Common myeloid progenitor, CD34-positive (primary cell): Measurements from ENCODE around the gene FRMPD1.
A peak's percentile ranks its signal among the peaks of the same experiment; 100 is the strongest.

Experiments used
- CTCF ChIA-PET: fragments of 350-600 bp; sonication (Branson Sonifier 250); formaldehyde crosslinking; loops from one replicate; lab custom pipeline; 2021; ENCODE audit warnings: antibody characterized with exemption; lab: Charles Lee
- POLR2A ChIA-PET: fragments of 350-600 bp; sonication (Branson Sonifier 250); formaldehyde crosslinking; loops from one replicate; lab custom pipeline; 2021; ENCODE audit warnings: antibody characterized with exemption; lab: Charles Lee
- DNase-seq, 3 donors: peaks; one replicate each; pipeline versions ENCODE4 v3.0.0 to v3.0.0-alpha.2; 2013
- H3K27ac ChIP-seq, 2 experiments: 1 replicate in 1 of 2; 2 replicates in 1 of 2; pipeline ENCODE4 v1.7.0; 2013; ENCODE audit warnings: inconsistent platforms in 2 of 2, low read length in 2 of 2, mild to moderate bottlenecking in 2 of 2, low read depth in 1 of 2, moderate library complexity in 1 of 2; ENCODE audit not compliant: severe bottlenecking in 2 of 2, insufficient read depth in 1 of 2, poor library complexity in 1 of 2
- H3K27me3 ChIP-seq, 5 experiments: replicated peaks in 2 of 5; 1 replicate in 3 of 5; 2 replicates in 2 of 5; pipeline versions ENCODE4 v1.6.1 to v1.7.0; 2013; ENCODE audit warnings: low read length in 4 of 5, mild to moderate bottlenecking in 2 of 5, moderate library complexity in 2 of 5, inconsistent platforms in 1 of 5; ENCODE audit not compliant: insufficient read depth in 5 of 5, control insufficient read depth in 4 of 5
- H3K36me3 ChIP-seq, 4 experiments: 1 replicate in 2 of 4; 2 replicates in 2 of 4; pipeline versions ENCODE4 v1.6.1 to v1.7.0; 2013; ENCODE audit warnings: low read length in 3 of 4, control low read depth in 1 of 4, mild to moderate bottlenecking in 1 of 4; ENCODE audit not compliant: control insufficient read depth in 4 of 4, insufficient read depth in 4 of 4
- H3K4me1 ChIP-seq, 4 experiments: 1 replicate in 3 of 4; 2 replicates in 1 of 4; pipeline versions ENCODE4 v1.6.1 to v1.7.1; 2013; ENCODE audit warnings: low read length in 3 of 4, mild to moderate bottlenecking in 3 of 4, control low read depth in 1 of 4, inconsistent platforms in 1 of 4, moderate library complexity in 1 of 4; ENCODE audit not compliant: control insufficient read depth in 4 of 4, insufficient read depth in 4 of 4; ENCODE audit errors: control extremely low read depth in 1 of 4
- H3K4me3 ChIP-seq, 7 experiments: 1 replicate in 4 of 7; 2 replicates in 3 of 7; pipeline versions ENCODE4 v1.5.1 to v1.7.0; 2013; ENCODE audit warnings: mild to moderate bottlenecking in 7 of 7, low read length in 6 of 7, moderate library complexity in 6 of 7, inconsistent platforms in 2 of 7, low read depth in 2 of 7, control low read depth in 1 of 7; ENCODE audit not compliant: insufficient read depth in 4 of 7, control insufficient read depth in 1 of 7; ENCODE audit errors: extremely low read depth in 1 of 7
- H3K9me3 ChIP-seq, 5 experiments: 1 replicate in 4 of 5; 2 replicates in 1 of 5; pipeline versions ENCODE4 v1.6.1 to v1.7.1; 2013; ENCODE audit warnings: low read length in 4 of 5, mild to moderate bottlenecking in 2 of 5, inconsistent platforms in 1 of 5, low read depth in 1 of 5, moderate library complexity in 1 of 5; ENCODE audit not compliant: control insufficient read depth in 4 of 5, insufficient read depth in 2 of 5; ENCODE audit errors: control extremely low read depth in 1 of 5
- WGBS: methylation state at CpG from one replicate; pipeline ENCODE4 v1.1.5; 2013; ENCODE audit not compliant: insufficient coverage; 5-methylcytosine and 5-hydroxymethylcytosine counted together

FRMPD1 gene

DNA sequence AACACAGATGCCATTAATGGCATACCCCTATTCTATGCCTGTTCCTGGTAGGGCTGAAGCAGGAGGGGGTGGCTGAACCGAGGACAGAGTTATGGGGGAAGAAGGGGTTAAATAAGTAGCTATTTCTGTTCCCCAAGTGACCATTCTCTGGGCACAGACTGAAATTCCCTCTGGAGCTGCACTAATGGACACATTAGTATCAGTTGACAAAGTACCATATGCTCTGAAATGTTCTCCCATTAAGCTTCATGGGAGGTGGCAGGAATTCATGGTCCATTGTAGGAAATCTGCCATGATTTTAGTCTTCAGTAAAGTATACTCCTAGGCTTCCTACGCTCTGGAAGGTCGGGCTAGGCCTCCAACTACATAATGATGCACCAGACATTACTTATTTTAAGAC lies 10.5 kb upstream of the FRMPD1 start:
- POLR2A ChIA-PET = no interaction called here
- Histone ChIP-seq H3K4me3 (no peak overlapping the region), H3K27me3 (peaks cover 2 to 17% (median 11%) of the 10 kb centered on the region in 5 experiments), H3K9me3 (peaks cover 0 to 1% (median 0%) of the 10 kb centered on the region in 5 experiments), H3K27ac (no peak overlapping the region), H3K36me3 (no peaks in the 10 kb centered on the region), H3K4me1 (no peaks in the 10 kb centered on the region)
- no CpG with 5 or more reads among the region's 3 CpGs for WGBS
- no peak for DNase-seq
- CTCF ChIA-PET = interaction anchor here (1.2 kb wide), 1 partner anchor 16 kb away, joined by 4 read pairs; no protein-coding TSS in a partner anchor

DNA sequence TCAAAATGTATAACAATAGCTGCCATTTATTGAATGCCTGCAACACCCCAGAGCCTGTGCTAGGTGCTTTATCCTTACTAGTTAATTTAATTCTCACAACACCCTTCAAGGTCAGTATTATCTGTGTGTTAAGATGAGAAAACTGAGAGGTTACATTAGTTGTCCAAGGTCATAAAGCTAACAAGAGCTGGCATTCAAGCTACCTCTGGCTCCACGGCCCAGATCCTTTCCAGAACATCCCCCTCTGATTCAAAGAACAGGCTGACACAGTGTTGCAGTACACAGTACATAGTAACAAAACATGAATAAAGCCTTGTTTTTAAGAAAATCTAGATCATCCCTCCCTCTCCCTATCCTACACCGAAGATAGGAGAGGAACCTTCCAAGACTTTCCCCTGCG lies 9.4 kb upstream of the FRMPD1 start:
- ChIA-PET CTCF (no interaction called here), POLR2A (no interaction called here)
- H3K36me3 ChIP-seq = no peaks in the 10 kb centered on the region
- no peaks in the 10 kb centered on the region for H3K4me1 ChIP-seq
- H3K9me3 ChIP-seq = peaks cover 0 to 1% (median 0%) of the 10 kb centered on the region in 5 experiments
- WGBS = 88% methylated on average over 1 of the region's 3 CpGs
- no peak for DNase-seq
- H3K27me3 ChIP-seq = peaks cover 2 to 19% (median 17%) of the 10 kb centered on the region in 5 experiments
- no peak overlapping the region for H3K4me3 ChIP-seq
- no peak overlapping the region for H3K27ac ChIP-seq

DNA sequence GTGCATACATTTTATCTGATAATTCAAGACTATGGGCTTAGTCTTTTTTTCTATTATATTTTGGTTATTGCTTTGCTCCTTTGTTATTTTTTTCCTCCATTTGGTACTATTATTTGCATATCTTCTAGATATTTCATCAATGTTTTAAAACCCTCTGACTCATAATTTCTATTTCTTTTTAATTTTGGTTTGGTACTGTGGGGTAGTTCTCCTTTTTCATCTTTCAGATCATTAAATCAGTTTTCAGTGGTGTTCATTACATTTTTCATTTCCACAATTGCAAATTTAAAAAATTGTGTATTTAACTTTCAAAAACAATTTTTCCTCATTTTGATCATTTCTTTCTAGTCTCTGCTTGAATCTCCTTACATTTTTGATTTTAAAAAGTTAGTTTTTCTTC lies 7.5 kb upstream of the FRMPD1 start:
- Histone ChIP-seq H3K36me3 (no peaks in the 10 kb centered on the region), H3K9me3 (peaks cover 0 to 1% (median 0%) of the 10 kb centered on the region in 5 experiments), H3K27me3 (peaks cover 5 to 34% (median 17%) of the 10 kb centered on the region in 5 experiments), H3K4me3 (no peak overlapping the region), H3K4me1 (no peaks in the 10 kb centered on the region), H3K27ac (no peak overlapping the region)
- no peak for DNase-seq
- CTCF ChIA-PET = no interaction called here
- POLR2A ChIA-PET = no interaction called here

DNA sequence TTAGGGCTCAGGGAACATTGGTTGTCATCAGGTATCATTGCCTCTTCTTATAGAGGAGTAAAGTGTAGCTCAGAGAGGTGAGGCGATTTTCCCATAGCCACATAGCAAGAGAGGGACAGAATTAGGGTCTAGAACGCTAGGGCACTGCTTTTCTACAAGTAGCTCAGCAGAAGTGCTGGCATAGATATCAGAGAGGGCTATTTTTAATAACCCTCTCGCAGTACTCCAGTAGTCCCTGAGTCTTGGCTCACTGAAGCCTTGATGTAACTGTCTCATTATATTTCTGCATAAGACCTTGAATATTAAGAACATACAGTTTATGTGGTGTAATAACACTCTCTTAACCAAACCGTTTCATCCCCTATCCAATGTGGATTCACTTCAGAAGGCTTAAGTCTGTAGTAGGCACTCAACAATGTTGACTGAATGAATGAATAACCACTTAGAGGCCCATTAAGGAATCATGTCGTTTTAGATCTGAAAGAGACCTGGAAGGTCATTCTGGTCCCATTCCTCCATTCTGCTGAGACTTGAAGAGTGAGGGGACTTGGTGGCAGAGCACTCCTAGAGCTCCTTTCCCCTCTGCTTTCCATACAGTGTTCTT lies 4.7 kb upstream of the FRMPD1 start:
- no peaks in the 10 kb centered on the region for H3K36me3 ChIP-seq
- no peak for DNase-seq
- H3K4me3 ChIP-seq = no peak overlapping the region
- CTCF ChIA-PET = no interaction called here
- peaks cover 0 to 1% (median 0%) of the 10 kb centered on the region in 5 experiments for H3K9me3 ChIP-seq
- H3K27ac ChIP-seq = no peak overlapping the region
- POLR2A ChIA-PET = no interaction called here
- peaks cover 0 to 6% (median 4%) of the 10 kb centered on the region in 4 experiments for H3K4me1 ChIP-seq
- H3K27me3 ChIP-seq = peaks cover 6 to 56% (median 17%) of the 10 kb centered on the region in 5 experiments
- WGBS = 67% methylated on average over 3 of the region's 5 CpGs

DNA sequence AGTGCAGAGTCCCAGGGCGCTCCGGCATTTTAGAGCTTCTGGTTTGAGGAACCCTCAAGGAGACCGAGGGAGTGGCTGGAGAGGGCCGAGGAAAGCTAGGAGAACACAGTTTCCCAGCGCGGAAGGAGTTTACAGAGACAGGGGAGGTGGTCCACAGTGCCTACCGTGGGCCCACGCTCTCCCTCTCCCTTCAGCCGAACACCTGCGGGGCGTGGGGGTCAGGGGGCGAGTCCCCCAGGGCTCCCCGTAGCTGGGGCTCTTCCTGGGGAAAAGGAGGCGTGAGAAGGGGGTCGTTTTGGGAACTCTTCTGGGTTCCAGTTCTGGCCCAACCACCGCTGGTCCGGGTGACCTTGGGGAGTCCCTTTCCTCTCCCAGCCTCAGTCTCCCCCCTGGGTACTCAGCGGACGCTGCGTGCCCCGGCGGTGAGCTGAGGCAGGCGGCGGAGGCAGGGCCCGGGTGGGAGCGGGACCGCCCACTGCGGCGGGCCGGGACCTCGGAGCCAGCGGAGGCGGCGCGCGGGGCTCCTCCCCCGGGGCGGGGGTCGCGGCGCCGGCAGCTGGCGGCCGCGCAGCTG lies 368 bp upstream of the FRMPD1 start:
- Histone ChIP-seq H3K27me3 (peaks cover 12 to 81% (median 29%) of the 10 kb centered on the region in 5 experiments), H3K4me3 (peak overlapping the region in 6 of 7 experiments; percentile 34 to 71 (median 63)), H3K27ac (no peak overlapping the region), H3K36me3 (no peaks in the 10 kb centered on the region), H3K9me3 (no peaks in the 10 kb centered on the region), H3K4me1 (peaks cover 0 to 15% (median 12%) of the 10 kb centered on the region in 4 experiments)
- CTCF ChIA-PET = interaction anchor here (0.6 kb wide), 1 partner anchor 47 kb away, joined by 4 read pairs; no protein-coding TSS in a partner anchor
- WGBS = 16% methylated on average over 16 of the region's 45 CpGs
- POLR2A ChIA-PET = no interaction called here
- DNase-seq = no peak

DNA sequence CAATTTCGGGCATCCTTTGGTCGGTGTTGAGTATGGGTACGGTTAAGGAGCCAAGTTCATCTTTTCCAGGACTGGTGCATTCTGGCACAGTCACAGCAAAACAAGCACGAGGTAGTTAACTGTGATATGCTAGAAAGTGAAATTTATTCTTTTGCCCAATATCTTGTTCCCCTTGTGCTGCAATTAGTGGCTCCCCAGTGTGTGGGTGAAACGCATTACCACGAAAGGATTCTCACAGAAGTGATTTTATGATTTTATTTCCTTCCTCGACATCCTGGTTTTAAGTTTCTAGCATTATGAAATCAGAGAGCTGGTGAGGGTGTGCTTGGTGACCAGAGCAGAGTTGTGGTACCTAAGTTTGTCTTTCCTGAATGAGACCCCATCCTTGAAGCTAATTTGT lies 1.5 kb downstream of the FRMPD1 start:
- Histone ChIP-seq H3K27me3 (peaks cover 11 to 71% (median 29%) of the 10 kb centered on the region in 5 experiments), H3K36me3 (no peaks in the 10 kb centered on the region), H3K4me1 (peaks cover 0 to 15% (median 12%) of the 10 kb centered on the region in 4 experiments), H3K4me3 (no peak overlapping the region), H3K9me3 (no peaks in the 10 kb centered on the region), H3K27ac (no peak overlapping the region)
- ChIA-PET CTCF (interaction anchor here (1.2 to 1.8 kb wide), 3 partner anchors 11 to 27 kb away, joined by 3 to 6 read pairs (median 3); no protein-coding TSS in a partner anchor), POLR2A (no interaction called here)
- DNase-seq = peak in 1 of 3 donors; percentile 6
- 59% methylated on average over 6 of the region's 7 CpGs for WGBS

DNA sequence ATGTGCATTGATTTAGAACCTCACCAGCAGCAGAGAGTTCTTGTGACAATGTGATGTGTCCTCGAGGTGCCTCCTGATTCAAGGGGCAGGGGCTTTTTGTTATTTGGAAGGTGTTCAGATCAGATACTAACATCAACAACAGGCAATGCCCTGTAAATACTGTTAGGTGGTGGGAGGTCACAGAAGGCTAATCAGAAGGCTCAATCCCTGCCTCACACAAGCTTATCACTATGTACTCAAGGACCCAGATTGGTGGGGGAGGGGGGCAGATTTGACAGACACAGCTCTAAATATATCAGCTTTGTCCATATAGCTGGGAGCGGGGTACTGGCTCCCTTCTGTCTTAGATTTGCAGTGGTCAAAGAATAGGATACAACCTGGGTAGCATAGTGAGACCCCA lies 2.6 kb downstream of the FRMPD1 start:
- POLR2A ChIA-PET = no interaction called here
- H3K27me3 ChIP-seq = peaks cover 11 to 67% (median 31%) of the 10 kb centered on the region in 5 experiments
- CTCF ChIA-PET = interaction anchor here (0.7 to 1.3 kb wide), 2 partner anchors 28 to 70 kb away, joined by 3 read pairs; no protein-coding TSS in a partner anchor

More for the DNA sequence above, 2.6 kb downstream of the FRMPD1 start:
- DNase-seq = no peak
- no peaks in the 10 kb centered on the region for H3K9me3 ChIP-seq
- WGBS = no CpG with 5 or more reads among the region's 2 CpGs
- peaks cover 0 to 15% (median 12%) of the 10 kb centered on the region in 4 experiments for H3K4me1 ChIP-seq
- H3K36me3 ChIP-seq = no peaks in the 10 kb centered on the region
- no peak overlapping the region for H3K27ac ChIP-seq
- no peak overlapping the region for H3K4me3 ChIP-seq
